ENCODE measurements around the gene SNTG2.

SNTG2 gene

DNA sequence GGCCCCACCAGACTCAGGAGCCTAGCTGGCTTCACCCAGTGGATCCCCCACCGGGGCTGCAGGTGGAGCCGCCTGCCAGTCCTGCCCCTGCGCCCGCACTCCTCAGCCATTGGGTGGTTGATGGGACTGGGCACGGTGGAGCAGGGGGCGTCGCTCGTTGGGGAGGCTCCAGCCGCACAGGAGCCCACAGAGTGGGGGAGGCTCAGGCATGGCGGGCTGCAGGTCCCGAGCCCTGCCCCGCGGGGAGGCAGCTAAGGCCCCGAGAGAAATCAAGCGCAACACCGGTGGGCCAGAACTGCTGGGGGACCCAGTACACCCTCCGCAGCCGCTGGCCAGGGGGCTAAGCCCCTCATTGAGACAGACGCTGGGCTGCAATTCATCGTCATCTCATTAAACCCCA lies 184.0 kb downstream of the SNTG2 start:
- no peak for TF ChIP-seq FOXP2 (optimal IDR thresholded peaks at IDR 0.05; ENCODE audit: control extremely low read depth, extremely low read length, insufficient read depth)
- TF ChIP-seq POLR2AphosphoS5 (IDR thresholded peaks at IDR 0.05; ENCODE audit: borderline replicate concordance, low read depth, low read length), result no peak
- no peak for TF ChIP-seq EZH2 (IDR thresholded peaks at IDR 0.05)
- Histone ChIP-seq H3K9ac (ENCODE audit: insufficient read length) (no peak overlapping the region), H3K9me3 (ENCODE audit: low read depth, low read length) (no peaks in the 10 kb centered on the region), H3K36me3 (ENCODE audit: insufficient read depth, low read length) (no peaks in the 10 kb centered on the region), H3K4me3 (no peak overlapping the region), H3K27ac (no peak overlapping the region)
- no peak for DNase-seq (ENCODE audit: low read depth, low spot score)

DNA sequence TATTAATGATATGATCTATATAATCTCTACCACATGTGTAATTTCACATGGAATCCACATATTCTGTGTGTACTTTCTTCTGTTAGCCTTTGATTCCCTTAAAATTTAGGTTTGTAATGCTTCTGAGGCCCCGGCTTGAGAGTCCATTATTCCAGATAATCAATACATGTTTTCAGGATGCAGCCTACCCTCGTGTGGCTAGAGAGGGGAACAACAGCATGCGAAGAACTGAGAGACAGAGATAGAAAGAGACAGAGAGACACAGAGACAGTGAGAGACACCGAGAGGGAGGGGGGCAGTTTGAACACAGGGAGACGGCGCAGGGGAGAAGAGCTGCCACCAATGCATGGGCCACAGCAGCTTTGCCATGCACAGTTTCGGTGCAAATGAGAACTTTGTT lies 185.4 kb downstream of the SNTG2 start:
- TF ChIP-seq POLR2AphosphoS5 (IDR thresholded peaks at IDR 0.05; ENCODE audit: borderline replicate concordance, low read depth, low read length) (no peak), FOXP2 (optimal IDR thresholded peaks at IDR 0.05; ENCODE audit: control extremely low read depth, extremely low read length, insufficient read depth) (no peak), EZH2 (IDR thresholded peaks at IDR 0.05) (no peak)
- Histone ChIP-seq H3K27ac (no peak overlapping the region), H3K36me3 (ENCODE audit: insufficient read depth, low read length) (no peaks in the 10 kb centered on the region), H3K9me3 (ENCODE audit: low read depth, low read length) (no peaks in the 10 kb centered on the region), H3K9ac (ENCODE audit: insufficient read length) (no peak overlapping the region), H3K4me3 (no peak overlapping the region)
- DNase-seq (ENCODE audit: low read depth, low spot score), result no peak

DNA sequence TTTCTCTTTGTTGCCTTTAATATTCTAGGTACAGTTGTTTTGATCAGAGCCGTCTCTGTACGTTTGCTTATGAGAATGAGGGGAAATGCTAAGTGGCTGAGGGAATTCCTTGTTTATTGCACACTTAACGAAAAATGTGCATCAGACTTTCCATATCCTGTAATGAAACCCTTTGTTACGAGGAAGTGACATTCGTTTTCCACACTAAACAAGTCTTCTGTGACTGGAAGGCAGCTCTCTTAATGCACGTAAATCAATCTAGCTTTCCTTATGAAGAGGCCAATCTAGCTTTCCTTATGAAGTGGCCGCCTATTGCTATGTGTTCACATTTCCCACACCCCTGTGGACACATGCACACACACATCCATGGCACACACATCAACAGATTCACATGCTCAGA lies 186.2 kb downstream of the SNTG2 start:
- Histone ChIP-seq H3K27ac (no peak overlapping the region), H3K9ac (ENCODE audit: insufficient read length) (no peak overlapping the region), H3K9me3 (ENCODE audit: low read depth, low read length) (no peaks in the 10 kb centered on the region), H3K36me3 (ENCODE audit: insufficient read depth, low read length) (no peaks in the 10 kb centered on the region), H3K4me3 (no peak overlapping the region)
- DNase-seq (ENCODE audit: low read depth, low spot score), result no peak
- TF ChIP-seq EZH2 (IDR thresholded peaks at IDR 0.05) (no peak), POLR2AphosphoS5 (IDR thresholded peaks at IDR 0.05; ENCODE audit: borderline replicate concordance, low read depth, low read length) (no peak), FOXP2 (optimal IDR thresholded peaks at IDR 0.05; ENCODE audit: control extremely low read depth, extremely low read length, insufficient read depth) (no peak)

DNA sequence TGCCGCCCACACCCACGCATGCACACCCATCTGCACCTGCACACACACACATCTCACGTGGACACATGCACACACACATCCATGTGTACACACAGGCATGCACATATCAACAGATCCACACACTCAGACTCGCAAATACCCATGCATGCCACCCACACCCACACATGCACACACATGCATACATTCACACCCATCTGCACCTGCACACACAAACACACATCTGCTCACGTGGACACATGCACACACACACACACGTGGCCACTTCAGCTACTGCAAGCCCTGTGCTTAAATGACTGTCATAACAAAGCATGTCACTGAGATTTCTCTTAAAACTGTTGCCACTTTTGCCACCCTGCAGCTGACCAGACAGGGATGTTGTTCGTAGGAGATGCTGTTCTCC lies 186.6 kb downstream of the SNTG2 start:
- no peak overlapping the region for H3K27ac ChIP-seq
- TF ChIP-seq POLR2AphosphoS5 (IDR thresholded peaks at IDR 0.05; ENCODE audit: borderline replicate concordance, low read depth, low read length) (no peak), EZH2 (IDR thresholded peaks at IDR 0.05) (no peak), FOXP2 (optimal IDR thresholded peaks at IDR 0.05; ENCODE audit: control extremely low read depth, extremely low read length, insufficient read depth) (no peak)
- H3K36me3 ChIP-seq (ENCODE audit: insufficient read depth, low read length), result no peaks in the 10 kb centered on the region
- no peak overlapping the region for H3K9ac ChIP-seq (ENCODE audit: insufficient read length)
- no peak for DNase-seq (ENCODE audit: low read depth, low spot score)
- H3K4me3 ChIP-seq, result no peak overlapping the region
- no peaks in the 10 kb centered on the region for H3K9me3 ChIP-seq (ENCODE audit: low read depth, low read length)

DNA sequence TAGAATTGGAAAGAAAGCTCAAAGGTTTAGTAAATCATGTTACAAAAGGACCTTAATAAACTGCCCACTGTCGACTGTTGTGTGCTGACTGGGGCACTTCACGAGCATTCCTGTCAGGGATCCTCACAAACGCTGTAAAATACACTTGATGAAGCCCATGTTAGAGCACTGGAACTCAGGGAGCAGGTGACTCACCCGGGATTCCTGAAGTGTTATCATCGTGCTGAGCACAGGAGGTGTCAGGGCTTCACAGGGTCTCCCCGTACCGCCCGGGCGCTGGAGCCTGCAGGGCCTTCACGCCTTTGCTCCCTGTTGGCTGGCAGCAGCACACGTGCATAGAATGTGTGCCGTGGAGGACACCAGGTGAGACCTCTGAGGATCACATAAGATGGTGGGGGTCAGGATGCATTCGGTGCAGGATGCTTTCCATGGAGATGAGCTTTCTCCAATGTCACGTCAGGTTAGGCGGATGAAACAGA lies 187.3 kb downstream of the SNTG2 start:
- Histone ChIP-seq H3K27ac (no peak overlapping the region), H3K4me3 (no peak overlapping the region), H3K9ac (ENCODE audit: insufficient read length) (no peak overlapping the region), H3K9me3 (ENCODE audit: low read depth, low read length) (no peaks in the 10 kb centered on the region), H3K36me3 (ENCODE audit: insufficient read depth, low read length) (no peaks in the 10 kb centered on the region)
- no peak for TF ChIP-seq FOXP2 (optimal IDR thresholded peaks at IDR 0.05; ENCODE audit: control extremely low read depth, extremely low read length, insufficient read depth)
- no peak for TF ChIP-seq POLR2AphosphoS5 (IDR thresholded peaks at IDR 0.05; ENCODE audit: borderline replicate concordance, low read depth, low read length)
- TF ChIP-seq EZH2 (IDR thresholded peaks at IDR 0.05), result no peak
- no peak for DNase-seq (ENCODE audit: low read depth, low spot score)

DNA sequence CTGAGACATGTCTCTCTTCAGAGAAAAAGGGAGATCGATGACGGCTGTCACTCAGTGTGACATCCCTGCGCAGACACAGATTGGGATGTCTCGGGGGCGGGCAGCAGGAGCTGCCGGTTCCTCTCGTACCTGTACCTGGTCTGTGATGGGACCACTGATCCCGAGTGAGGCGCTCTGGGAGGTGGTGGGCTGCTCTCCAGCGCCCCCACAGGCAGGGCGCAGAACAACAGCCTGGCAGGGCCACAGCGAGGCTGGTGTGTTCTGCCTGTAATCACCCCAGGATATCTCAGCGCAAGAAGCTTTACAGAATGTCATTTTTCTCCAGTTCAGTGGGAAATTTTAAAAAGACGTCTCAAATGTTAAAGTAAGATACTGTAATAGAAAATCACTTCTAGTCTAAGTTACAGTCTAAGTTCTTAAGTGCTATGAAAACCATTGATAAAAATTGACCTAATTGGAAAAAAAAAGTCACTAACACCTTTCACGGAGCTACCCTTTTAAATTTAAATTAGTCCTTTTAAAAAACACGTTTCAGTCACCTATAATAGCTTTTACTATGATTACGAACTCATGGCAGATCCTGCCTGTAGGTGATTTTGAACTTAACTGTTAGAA lies 189.8 kb downstream of the SNTG2 start:
- TF ChIP-seq EZH2 (IDR thresholded peaks at IDR 0.05) (no peak), FOXP2 (optimal IDR thresholded peaks at IDR 0.05; ENCODE audit: control extremely low read depth, extremely low read length, insufficient read depth) (no peak), POLR2AphosphoS5 (IDR thresholded peaks at IDR 0.05; ENCODE audit: borderline replicate concordance, low read depth, low read length) (no peak)
- DNase-seq (ENCODE audit: low read depth, low spot score), result no peak
- no peak overlapping the region for H3K27ac ChIP-seq
- no peak overlapping the region for H3K9ac ChIP-seq (ENCODE audit: insufficient read length)
- no peak overlapping the region for H3K4me3 ChIP-seq
- H3K9me3 ChIP-seq (ENCODE audit: low read depth, low read length), result no peaks in the 10 kb centered on the region
- H3K36me3 ChIP-seq (ENCODE audit: insufficient read depth, low read length), result no peaks in the 10 kb centered on the region

DNA sequence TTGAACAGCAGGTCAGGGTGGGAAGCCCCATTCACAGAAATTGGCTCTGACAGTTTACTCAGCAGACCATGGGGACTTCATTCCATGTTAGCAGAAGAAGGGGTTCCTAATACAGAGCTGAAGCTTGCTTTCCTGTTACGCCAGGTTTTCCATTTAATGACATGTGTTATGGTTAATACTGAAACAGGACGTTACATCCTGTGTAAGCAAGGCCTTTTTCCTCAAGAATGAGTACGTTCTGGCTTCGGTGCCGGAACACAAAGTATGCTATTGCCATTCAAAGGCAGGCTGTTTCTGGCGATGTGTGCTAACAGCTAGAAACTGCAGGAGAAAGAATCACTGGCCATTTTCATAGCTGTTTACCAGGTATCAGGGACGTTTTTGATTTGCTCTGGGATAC lies 190.4 kb downstream of the SNTG2 start:
- H3K4me3 ChIP-seq, result no peak overlapping the region
- no peaks in the 10 kb centered on the region for H3K9me3 ChIP-seq (ENCODE audit: low read depth, low read length)
- no peaks in the 10 kb centered on the region for H3K36me3 ChIP-seq (ENCODE audit: insufficient read depth, low read length)
- no peak overlapping the region for H3K9ac ChIP-seq (ENCODE audit: insufficient read length)
- H3K27ac ChIP-seq, result no peak overlapping the region
- DNase-seq (ENCODE audit: low read depth, low spot score), result no peak
- TF ChIP-seq POLR2AphosphoS5 (IDR thresholded peaks at IDR 0.05; ENCODE audit: borderline replicate concordance, low read depth, low read length) (no peak), FOXP2 (optimal IDR thresholded peaks at IDR 0.05; ENCODE audit: control extremely low read depth, extremely low read length, insufficient read depth) (no peak), EZH2 (IDR thresholded peaks at IDR 0.05) (no peak)

DNA sequence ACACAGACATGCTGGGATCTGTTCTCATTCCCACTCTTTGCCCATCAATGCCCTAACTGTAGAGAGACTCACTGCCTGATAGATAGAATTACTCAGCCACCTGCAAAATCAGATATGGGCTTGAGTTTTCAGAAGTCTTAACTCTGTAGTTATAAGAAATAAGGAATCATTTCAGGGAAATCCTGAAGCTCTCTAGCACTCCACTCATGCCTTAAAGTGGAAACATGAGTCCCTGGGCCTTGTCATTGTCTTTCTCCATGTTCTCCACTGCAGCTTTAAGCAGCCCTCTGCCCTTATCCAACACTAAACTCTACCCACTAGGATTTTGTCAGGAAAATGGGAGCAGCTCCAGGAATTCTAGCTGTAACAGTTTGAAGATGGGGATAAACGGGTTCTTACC lies 192.5 kb downstream of the SNTG2 start:
- Histone ChIP-seq H3K4me3 (no peak overlapping the region), H3K27ac (no peak overlapping the region), H3K36me3 (ENCODE audit: insufficient read depth, low read length) (no peaks in the 10 kb centered on the region), H3K9me3 (ENCODE audit: low read depth, low read length) (no peaks in the 10 kb centered on the region), H3K9ac (ENCODE audit: insufficient read length) (no peak overlapping the region)
- TF ChIP-seq POLR2AphosphoS5 (IDR thresholded peaks at IDR 0.05; ENCODE audit: borderline replicate concordance, low read depth, low read length) (no peak), EZH2 (IDR thresholded peaks at IDR 0.05) (no peak)
- DNase-seq (ENCODE audit: low read depth, low spot score), result no peak
